ENCODE results near the gene EI24.

DNA sequence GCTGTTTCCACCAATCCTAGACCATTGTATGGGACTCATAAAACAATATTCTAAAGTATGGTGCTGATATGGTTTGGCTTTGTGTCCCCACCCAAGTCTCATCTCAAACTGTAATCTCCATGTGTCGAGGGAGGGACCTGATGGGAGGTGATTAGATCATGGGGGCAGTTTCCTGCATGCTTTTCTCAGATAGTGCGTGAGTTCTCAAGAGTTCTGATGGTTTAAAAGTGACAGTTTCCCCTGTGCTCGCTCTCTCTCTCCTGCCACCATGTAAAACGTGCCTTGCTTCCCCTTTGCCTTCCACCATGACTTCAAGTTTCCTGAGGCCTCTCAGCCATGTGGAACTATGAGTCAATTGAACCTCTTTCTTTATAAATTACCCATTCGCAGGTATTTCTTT is 44.0 kb upstream of the EI24 start:
- TF ChIP-seq TAF1 (IDR thresholded peaks at IDR 0.05; ENCODE audit: low read depth), result no peak
- TF ChIP-seq, protein P1, sequence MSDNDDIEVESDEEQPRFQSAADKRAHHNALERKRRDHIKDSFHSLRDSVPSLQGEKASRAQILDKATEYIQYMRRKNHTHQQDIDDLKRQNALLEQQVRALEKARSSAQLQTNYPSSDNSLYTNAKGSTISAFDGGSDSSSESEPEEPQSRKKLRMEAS (IDR thresholded peaks at IDR 0.05), result no peak
- TF ChIP-seq, protein P2, sequence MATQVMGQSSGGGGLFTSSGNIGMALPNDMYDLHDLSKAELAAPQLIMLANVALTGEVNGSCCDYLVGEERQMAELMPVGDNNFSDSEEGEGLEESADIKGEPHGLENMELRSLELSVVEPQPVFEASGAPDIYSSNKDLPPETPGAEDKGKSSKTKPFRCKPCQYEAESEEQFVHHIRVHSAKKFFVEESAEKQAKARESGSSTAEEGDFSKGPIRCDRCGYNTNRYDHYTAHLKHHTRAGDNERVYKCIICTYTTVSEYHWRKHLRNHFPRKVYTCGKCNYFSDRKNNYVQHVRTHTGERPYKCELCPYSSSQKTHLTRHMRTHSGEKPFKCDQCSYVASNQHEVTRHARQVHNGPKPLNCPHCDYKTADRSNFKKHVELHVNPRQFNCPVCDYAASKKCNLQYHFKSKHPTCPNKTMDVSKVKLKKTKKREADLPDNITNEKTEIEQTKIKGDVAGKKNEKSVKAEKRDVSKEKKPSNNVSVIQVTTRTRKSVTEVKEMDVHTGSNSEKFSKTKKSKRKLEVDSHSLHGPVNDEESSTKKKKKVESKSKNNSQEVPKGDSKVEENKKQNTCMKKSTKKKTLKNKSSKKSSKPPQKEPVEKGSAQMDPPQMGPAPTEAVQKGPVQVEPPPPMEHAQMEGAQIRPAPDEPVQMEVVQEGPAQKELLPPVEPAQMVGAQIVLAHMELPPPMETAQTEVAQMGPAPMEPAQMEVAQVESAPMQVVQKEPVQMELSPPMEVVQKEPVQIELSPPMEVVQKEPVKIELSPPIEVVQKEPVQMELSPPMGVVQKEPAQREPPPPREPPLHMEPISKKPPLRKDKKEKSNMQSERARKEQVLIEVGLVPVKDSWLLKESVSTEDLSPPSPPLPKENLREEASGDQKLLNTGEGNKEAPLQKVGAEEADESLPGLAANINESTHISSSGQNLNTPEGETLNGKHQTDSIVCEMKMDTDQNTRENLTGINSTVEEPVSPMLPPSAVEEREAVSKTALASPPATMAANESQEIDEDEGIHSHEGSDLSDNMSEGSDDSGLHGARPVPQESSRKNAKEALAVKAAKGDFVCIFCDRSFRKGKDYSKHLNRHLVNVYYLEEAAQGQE (IDR thresholded peaks at IDR 0.05; ENCODE audit: low read depth), result no peak
- TF ChIP-seq RAD21 (IDR thresholded peaks at IDR 0.05; ENCODE audit: low read depth), result no peak

Data from Ishikawa (cell line).